D721Med (cell line): ENCODE results near the gene CFAP97.
"Not testable (repeated sequence)": the region's sequence is repeated elsewhere in the genome, so short reads cannot be mapped to it uniquely, and the experiment has no call there.

Experiments
- DNase-seq: peaks from one replicate; pipeline ENCODE4 v3.0.0; 2011; ENCODE audit warnings: low spot score; ENCODE audit not compliant: insufficient read length
- FAIRE-seq: peaks from 2 replicates; lab custom pipeline; 2011; peaks lifted over from hg19 to GRCh38; lab: Jason Lieb, UNC
- TF ChIP-seq, protein P1 (sequence below): IDR thresholded peaks from 2 replicates; pipeline ENCODE4 v1.5.1; 2012; ENCODE audit warnings: mild to moderate bottlenecking, control low read depth; ENCODE audit not compliant: insufficient read depth; ENCODE audit errors: missing control alignments

CFAP97 gene

DNA sequence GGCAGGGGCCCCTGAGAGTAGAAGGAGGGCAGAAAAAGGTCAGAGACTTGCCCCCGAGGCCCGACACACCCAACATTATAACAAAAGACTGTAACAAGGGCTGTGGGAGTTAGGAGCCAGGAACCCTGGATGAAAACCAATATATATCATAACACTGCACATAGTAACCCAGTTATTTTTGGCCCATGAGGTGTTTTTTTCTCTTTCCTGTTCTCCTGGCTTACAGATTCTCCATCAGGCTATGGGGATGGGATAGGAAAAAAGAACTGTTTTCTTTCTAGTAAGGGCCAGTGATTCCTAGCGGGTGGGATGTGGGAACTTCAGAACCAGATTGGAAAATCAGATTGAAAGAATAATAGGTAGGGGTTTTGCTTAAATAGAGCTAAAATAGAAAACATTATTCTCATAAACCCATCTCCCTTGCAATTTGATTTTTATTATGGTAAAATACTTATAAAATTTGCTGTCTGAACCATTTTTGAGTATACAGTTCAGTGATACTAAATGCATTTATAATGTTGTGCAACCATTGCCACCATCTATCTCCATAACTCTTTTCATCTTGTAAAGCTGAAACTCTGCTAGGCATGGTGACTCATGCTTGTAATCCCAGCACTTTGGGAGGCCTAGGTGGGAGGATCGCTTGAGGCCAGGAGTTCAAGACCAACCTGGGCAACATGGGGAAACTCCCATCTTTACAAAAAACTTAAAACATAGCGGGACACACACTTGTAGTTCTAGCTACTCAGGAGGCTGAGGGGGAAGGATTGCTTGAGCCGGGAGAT lies 39.1 kb upstream of the CFAP97 start:
- TF ChIP-seq, protein P1, sequence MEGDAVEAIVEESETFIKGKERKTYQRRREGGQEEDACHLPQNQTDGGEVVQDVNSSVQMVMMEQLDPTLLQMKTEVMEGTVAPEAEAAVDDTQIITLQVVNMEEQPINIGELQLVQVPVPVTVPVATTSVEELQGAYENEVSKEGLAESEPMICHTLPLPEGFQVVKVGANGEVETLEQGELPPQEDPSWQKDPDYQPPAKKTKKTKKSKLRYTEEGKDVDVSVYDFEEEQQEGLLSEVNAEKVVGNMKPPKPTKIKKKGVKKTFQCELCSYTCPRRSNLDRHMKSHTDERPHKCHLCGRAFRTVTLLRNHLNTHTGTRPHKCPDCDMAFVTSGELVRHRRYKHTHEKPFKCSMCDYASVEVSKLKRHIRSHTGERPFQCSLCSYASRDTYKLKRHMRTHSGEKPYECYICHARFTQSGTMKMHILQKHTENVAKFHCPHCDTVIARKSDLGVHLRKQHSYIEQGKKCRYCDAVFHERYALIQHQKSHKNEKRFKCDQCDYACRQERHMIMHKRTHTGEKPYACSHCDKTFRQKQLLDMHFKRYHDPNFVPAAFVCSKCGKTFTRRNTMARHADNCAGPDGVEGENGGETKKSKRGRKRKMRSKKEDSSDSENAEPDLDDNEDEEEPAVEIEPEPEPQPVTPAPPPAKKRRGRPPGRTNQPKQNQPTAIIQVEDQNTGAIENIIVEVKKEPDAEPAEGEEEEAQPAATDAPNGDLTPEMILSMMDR = no peak
- FAIRE-seq (no peak), DNase-seq (no peak)

DNA sequence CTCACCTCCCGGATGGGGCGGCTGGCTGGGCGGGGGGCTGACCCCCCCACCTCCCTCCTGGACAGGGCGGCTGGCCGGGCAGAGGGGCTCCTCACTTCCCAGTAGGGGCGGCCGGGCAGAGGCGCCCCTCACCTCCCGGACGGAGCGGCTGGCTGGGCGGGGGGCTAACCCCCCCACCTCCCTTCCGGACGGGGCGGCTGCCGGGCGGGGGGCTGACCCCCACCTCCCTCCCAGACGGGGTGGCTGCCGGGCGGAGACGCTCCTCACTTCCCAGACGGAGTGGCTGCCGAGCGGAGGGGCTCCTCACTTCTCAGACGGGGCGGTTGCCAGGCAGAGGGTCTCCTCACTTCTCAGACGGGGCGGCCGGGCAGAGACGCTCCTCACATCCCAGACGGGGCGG lies 36.7 kb upstream of the CFAP97 start:
- not testable (repeated sequence) for DNase-seq, FAIRE-seq

DNA sequence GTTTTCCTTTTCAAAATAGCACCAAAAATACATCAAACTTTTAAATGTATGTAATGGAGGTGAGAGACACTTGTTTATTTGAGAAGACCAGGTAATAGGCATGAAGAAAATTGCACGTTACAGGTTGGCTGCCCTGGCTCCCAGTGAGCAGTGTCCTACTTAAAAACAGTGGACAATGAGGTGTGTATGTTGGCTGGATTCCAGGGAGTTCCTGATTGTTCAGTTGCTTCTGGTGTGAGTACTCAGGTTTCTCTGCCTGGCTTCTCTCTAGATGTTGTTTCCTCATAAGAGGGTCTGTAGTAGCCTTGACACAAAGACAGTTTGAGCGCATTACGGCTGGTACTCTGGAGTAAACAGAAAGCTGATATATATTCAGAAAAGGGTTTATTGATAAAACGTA lies 35.0 kb upstream of the CFAP97 start:
- FAIRE-seq = no peak
- no peak for DNase-seq
- TF ChIP-seq, protein P1 = no peak

DNA sequence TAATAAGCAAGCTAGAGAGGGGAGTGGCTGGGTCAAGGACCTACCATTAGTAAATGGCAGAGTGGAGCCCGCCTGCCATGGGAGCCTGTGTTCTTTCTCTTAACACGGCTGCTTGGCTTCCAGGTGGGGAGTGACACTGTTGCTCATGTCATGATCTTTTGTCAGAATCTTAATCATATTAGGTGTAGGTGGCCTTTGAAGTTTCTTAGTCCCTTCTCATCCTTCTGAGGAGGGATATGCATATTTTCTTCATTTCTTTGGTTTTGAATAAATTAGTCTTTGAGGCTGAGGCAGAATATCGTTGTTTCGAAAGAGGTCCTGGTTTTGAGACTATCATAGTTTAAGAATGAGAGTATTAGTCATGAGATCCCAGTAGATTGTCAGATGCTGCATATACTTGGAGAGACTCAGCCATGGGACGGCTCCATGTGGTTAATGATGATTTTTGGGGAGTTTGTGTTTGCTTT lies 34.4 kb upstream of the CFAP97 start:
- FAIRE-seq (no peak), DNase-seq (no peak)
- TF ChIP-seq, protein P1 = no peak

DNA sequence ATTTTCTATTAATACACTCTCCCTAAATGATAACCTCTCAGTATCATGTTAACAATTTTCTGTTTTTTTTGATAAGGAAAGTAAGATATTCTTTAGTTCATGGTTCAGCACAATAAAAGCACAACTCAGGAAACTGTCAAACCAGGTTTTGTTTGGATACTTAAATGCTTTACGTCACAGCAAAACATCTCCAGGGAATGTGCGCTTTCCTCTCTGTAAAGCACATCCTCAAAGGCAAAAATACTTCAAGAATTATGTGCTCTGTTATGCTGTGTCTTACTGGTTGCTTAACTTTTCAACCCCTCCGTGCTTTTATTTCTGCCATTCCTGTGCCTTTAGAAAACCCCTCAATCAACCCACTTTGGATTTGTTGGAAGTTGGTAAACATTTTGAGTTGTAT lies 33.4 kb upstream of the CFAP97 start:
- TF ChIP-seq, protein P1 = no peak
- no peak for FAIRE-seq
- DNase-seq = no peak

DNA sequence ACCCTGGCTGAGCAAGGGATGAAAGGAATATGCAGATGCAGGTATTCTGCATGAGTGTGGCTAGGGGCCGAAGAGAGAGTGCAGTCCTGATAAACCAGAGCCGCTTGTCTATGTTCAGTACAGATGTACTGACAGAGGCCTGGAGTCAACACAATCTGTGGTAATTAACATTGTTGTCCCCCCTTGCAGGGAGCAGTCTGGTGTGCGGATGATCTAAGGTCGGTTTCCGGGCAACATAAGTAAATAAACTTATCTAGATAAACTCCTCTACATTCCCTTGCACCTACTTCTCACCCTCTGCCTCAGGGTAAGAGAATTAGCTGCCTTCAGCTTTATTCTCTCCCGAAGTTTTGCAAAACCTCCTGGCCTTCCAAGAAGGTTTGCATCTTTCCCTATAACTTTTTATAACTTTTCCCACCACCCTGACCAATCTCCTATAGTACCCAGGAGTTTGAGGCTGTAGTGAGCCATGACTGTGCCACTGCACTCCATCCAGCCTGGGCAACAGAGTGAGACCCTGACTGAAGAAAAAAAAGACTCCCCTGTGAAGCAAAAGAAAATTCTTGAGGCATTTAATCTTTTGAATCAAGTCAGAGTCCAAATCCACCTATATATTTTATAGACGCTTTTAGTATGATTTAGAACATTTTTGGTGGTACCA lies 32.2 kb upstream of the CFAP97 start:
- DNase-seq = no peak
- FAIRE-seq = no peak
- TF ChIP-seq, protein P1 = no peak

DNA sequence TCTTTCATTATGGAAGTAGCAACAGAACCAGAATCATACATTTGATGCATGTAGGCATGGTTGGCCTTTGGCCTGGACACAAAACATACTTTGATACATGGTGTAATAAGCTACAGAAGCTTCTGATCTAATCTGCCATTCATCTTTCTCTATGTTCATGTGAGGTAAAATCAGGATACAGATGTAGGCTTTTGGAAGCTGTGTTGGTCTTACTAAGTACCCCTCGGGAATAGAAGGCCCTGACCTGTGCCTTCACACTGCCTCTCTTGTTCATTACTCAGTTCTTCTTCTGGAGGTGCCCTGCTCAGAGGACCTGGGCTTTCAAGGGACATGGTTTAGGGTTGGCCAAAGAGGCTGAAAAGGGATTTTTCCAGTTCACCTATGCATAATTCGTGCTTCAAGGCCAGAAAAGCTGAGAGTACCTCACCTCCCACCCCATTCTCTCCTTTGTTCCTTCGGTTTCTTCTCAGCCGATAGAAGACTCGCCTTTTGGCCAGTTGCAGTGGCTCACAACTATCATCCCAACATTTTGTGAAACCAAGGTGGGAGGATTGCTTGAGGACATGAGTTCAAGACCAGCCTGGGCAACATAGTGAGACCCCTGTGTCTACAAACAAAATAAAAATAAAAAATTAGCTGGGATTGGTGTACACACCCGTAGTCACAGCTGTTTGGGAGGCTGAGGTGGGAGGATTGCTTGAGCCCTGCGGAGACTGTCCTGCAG lies 31.5 kb upstream of the CFAP97 start:
- TF ChIP-seq, protein P1 = no peak
- no peak for FAIRE-seq
- no peak for DNase-seq
